ENCODE data around the gene CDAN1. TPM values are rescaled to one million over a fixed set of nuclear protein-coding genes. Genes with fewer than 3 reads are reported as not detected.

The CDAN1 gene
- total RNA-seq, 1 donor from 2014 or later = 12.9 TPM

DNA sequence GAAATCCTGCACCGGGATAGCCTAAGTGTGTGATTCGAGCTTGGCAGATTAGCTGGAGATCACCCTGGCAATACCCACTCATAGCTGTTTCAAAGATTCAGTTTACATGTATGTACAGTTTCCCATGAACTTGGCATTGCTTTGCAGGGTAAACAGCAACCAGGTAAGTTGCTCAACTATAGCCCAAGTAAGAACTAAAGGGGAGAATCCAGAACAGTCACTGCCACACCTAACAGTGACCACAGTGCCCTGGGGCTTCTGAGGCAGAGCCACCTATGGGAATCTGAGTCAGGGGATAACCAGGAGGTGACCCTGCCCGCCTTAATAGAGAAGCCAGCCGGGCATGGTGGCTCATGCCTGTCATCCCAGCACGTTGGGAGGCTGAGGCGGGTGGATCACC is 15.9 kb downstream of the CDAN1 start:
- Histone ChIP-seq H3K36me3 (ENCODE audit: control insufficient read depth, insufficient read depth, low read length) (peaks cover 3% of the 10 kb centered on the region), H3K4me3 (ENCODE audit: low read depth, low read length) (no peak overlapping the region), H3K27me3 (ENCODE audit: control insufficient read depth, insufficient read depth, low read length) (no peaks in the 10 kb centered on the region)
- TF ChIP-seq, protein P1, sequence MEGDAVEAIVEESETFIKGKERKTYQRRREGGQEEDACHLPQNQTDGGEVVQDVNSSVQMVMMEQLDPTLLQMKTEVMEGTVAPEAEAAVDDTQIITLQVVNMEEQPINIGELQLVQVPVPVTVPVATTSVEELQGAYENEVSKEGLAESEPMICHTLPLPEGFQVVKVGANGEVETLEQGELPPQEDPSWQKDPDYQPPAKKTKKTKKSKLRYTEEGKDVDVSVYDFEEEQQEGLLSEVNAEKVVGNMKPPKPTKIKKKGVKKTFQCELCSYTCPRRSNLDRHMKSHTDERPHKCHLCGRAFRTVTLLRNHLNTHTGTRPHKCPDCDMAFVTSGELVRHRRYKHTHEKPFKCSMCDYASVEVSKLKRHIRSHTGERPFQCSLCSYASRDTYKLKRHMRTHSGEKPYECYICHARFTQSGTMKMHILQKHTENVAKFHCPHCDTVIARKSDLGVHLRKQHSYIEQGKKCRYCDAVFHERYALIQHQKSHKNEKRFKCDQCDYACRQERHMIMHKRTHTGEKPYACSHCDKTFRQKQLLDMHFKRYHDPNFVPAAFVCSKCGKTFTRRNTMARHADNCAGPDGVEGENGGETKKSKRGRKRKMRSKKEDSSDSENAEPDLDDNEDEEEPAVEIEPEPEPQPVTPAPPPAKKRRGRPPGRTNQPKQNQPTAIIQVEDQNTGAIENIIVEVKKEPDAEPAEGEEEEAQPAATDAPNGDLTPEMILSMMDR (IDR thresholded peaks at IDR 0.05; ENCODE audit: insufficient read depth, low read length, poor library complexity, severe bottlenecking) = no peak
- DNase-seq (ENCODE audit: low read depth) = no peak

DNA sequence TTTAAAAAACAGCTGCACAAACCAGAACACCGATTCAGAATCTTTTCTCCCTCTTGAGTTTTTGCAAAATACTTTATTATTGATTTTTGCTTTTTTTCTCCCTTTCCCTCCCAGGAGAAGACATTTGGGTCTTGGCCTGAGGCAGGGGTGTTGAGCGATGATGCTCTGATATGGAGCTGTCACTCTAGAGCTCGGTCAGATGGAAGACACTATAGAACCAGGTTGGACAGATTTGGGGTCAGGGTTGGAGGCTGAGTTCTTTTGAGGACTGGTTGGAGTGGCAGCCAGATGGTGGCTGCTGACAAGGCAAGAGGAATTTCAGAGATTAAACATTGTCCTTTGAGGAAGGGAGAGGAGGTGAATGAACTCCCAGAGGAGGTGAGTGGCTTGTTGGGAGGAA is 16.9 kb downstream of the CDAN1 start:
- Histone ChIP-seq H3K27me3 (ENCODE audit: control insufficient read depth, insufficient read depth, low read length) (no peaks in the 10 kb centered on the region), H3K36me3 (ENCODE audit: control insufficient read depth, insufficient read depth, low read length) (peaks cover 3% of the 10 kb centered on the region), H3K4me3 (ENCODE audit: low read depth, low read length) (no peak overlapping the region)
- TF ChIP-seq, protein P1 (IDR thresholded peaks at IDR 0.05; ENCODE audit: insufficient read depth, low read length, poor library complexity, severe bottlenecking) = no peak
- DNase-seq (ENCODE audit: low read depth) = no peak

DNA sequence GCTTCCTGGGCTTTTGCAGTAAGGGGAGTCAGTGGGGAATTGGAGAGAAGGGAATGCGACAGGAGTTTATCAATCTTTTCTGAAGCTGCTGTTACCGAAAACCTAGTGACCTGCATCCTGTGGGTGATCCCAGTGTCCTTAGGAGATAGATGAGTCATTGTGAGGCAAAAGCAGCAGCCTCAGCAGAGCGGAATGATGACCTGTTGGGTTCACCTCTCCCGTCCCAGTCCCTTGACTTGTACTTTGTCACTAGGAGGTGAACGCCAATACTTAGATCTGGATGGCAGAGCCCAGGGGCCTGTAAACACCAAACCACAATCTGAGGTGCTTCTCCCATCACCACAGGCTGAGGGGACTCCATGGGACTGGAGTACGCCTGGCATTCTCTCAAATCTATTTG is 17.9 kb downstream of the CDAN1 start:
- TF ChIP-seq, protein P1 (IDR thresholded peaks at IDR 0.05; ENCODE audit: insufficient read depth, low read length, poor library complexity, severe bottlenecking) = no peak
- H3K4me3 ChIP-seq (ENCODE audit: low read depth, low read length) = no peak overlapping the region
- H3K27me3 ChIP-seq (ENCODE audit: control insufficient read depth, insufficient read depth, low read length) = no peaks in the 10 kb centered on the region
- peaks cover 1% of the 10 kb centered on the region for H3K36me3 ChIP-seq (ENCODE audit: control insufficient read depth, insufficient read depth, low read length)
- no peak for DNase-seq (ENCODE audit: low read depth)

DNA sequence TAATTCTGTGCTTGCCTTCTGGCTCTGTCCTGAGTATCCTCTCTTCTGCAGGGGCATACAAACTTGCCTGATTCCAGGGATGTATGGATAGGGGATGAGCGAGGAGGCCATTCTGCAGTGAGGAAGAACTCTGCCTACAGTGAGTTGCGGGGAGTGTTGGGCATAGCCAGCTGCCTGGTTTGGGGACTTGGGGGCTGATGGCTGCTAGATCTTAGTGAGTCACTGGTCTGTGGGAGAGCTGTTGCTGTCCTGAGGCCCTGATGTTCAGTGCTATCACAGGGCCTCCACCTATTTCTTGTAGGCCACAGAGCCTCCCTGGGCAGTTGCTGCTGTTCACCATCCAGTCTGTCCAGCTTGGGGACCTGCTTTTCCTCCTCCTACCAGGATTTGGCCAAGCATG is 20.3 kb downstream of the CDAN1 start:
- TF ChIP-seq, protein P1 (IDR thresholded peaks at IDR 0.05; ENCODE audit: insufficient read depth, low read length, poor library complexity, severe bottlenecking) = no peak
- no peak for DNase-seq (ENCODE audit: low read depth)
- Histone ChIP-seq H3K27me3 (ENCODE audit: control insufficient read depth, insufficient read depth, low read length) (no peaks in the 10 kb centered on the region), H3K4me3 (ENCODE audit: low read depth, low read length) (no peak overlapping the region), H3K36me3 (ENCODE audit: control insufficient read depth, insufficient read depth, low read length) (peaks cover 1% of the 10 kb centered on the region)

DNA sequence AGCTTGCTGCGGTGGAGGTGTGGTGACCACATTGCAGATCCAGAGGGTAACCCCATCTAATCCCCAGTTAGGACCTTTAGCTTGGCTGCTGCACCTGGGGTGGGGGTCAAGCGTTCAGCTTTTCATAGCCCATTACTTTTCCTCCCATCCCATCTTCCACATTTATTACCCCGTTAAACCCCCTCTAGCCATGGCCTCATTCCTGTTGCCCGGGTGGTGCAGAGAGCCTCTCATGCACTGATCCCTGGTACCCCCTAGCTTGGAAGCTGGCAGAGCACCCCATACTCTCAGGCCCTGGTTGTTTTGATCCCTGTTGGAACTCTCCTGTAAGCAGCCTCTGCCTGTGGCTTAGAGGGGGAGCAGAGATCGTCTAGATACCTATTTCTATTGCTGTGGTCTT is 20.8 kb downstream of the CDAN1 start:
- TF ChIP-seq, protein P1 (IDR thresholded peaks at IDR 0.05; ENCODE audit: insufficient read depth, low read length, poor library complexity, severe bottlenecking) = no peak
- Histone ChIP-seq H3K36me3 (ENCODE audit: control insufficient read depth, insufficient read depth, low read length) (peaks cover under 1% of the 10 kb centered on the region), H3K4me3 (ENCODE audit: low read depth, low read length) (no peak overlapping the region), H3K27me3 (ENCODE audit: control insufficient read depth, insufficient read depth, low read length) (no peaks in the 10 kb centered on the region)
- DNase-seq (ENCODE audit: low read depth) = no peak

DNA sequence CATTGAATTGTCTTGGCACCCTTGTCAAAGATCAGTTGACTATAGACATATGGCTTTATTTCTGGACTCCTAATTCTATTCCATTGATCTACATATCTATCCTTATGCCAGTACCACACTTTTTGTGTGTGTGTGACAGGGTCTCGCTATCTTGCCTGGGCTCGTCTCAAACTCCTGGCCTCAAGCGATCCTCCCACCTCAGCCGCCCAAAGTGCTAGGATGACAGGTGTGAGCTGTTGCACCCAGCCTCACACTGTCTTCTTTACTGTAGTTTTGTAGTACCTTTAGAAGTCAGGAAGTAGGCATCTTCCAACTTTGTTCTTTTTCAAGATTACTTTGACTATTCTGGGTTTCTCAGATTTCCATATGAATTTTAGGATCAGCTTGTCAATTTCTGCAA is 24.3 kb downstream of the CDAN1 start:
- Histone ChIP-seq H3K36me3 (ENCODE audit: control insufficient read depth, insufficient read depth, low read length) (no peaks in the 10 kb centered on the region), H3K4me3 (ENCODE audit: low read depth, low read length) (no peak overlapping the region), H3K27me3 (ENCODE audit: control insufficient read depth, insufficient read depth, low read length) (no peaks in the 10 kb centered on the region)
- TF ChIP-seq, protein P1 (IDR thresholded peaks at IDR 0.05; ENCODE audit: insufficient read depth, low read length, poor library complexity, severe bottlenecking) = no peak
- no peak for DNase-seq (ENCODE audit: low read depth)

All from kidney epithelial cell (primary cell).